Peyer's patch (tissue), 4 donors: Measurements from ENCODE around the gene ERICH6.
A peak's percentile ranks its signal among the peaks of the same experiment; 100 is the strongest.

Source experiments
- POLR2A ChIP-seq, 2 donors: fragments of 450-650 bp; IDR thresholded peaks; one replicate each; pipeline ENCODE4 v1.5.1; 2017; ENCODE audit warnings: antibody characterized with exemption in 2 of 2, mild to moderate bottlenecking in 2 of 2, moderate library complexity in 2 of 2
- TF ChIP-seq, protein P1 (sequence below), 6 experiments: fragments of 450-650 bp in 4 of 6; fragments of 200-600 bp in 2 of 6; sonication (generic) in 1 of 6; IDR thresholded peaks; one replicate each; pipeline ENCODE4 v1.5.1; 2017 to 2019; ENCODE audit warnings: antibody characterized with exemption in 6 of 6, mild to moderate bottlenecking in 3 of 6, moderate library complexity in 1 of 6

DNA sequence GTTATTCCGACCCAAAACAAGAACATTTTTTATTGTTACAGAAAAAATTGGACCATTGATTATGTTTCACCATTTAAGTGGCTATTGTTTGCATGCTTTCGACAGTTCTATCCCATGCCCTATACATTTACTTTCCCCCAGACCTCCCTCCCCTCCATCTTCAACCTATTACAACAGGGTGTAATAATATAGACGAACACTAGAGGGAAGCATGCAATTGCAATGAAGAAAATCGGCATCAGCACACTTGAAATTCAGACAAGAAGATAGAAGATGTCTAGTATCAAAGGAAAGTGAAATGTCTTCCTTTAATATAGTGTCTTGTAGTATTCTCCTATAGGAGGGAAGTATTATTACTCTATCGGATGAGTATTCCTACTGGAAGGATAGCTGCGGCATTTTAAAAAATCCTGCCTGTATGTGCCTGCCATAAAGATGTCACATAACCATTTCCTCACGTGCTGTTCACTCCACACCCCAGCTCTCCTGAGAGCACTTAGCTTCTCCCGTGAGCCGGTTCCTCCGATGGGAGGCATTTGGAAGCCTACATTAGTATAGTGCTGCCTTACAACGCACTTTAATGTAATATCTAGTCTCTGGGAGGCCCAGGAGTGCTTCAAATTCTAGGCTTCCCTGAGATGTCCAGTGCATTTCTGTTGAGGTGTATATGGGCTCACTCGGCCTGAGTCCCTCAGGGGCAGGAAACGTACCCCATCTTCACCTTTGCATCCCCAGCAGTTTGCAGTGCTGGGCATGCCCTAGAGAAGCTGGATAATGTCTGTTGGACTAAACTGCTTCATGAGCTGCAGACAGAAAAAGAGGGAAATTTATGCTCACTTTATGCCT is 17.8 kb upstream of the ERICH6 start:
- TF ChIP-seq, protein P1, sequence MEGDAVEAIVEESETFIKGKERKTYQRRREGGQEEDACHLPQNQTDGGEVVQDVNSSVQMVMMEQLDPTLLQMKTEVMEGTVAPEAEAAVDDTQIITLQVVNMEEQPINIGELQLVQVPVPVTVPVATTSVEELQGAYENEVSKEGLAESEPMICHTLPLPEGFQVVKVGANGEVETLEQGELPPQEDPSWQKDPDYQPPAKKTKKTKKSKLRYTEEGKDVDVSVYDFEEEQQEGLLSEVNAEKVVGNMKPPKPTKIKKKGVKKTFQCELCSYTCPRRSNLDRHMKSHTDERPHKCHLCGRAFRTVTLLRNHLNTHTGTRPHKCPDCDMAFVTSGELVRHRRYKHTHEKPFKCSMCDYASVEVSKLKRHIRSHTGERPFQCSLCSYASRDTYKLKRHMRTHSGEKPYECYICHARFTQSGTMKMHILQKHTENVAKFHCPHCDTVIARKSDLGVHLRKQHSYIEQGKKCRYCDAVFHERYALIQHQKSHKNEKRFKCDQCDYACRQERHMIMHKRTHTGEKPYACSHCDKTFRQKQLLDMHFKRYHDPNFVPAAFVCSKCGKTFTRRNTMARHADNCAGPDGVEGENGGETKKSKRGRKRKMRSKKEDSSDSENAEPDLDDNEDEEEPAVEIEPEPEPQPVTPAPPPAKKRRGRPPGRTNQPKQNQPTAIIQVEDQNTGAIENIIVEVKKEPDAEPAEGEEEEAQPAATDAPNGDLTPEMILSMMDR (IDR thresholded peaks at IDR 0.05), result peak; percentile 59 to 96 (median 90)
- TF ChIP-seq POLR2A (IDR thresholded peaks at IDR 0.05), result no peak
